AG04449 (cell line): ENCODE results near the gene GRAP.
"Not testable (repeated sequence)": the region's sequence is repeated elsewhere in the genome, so short reads cannot be mapped to it uniquely, and the experiment has no call there.

Source experiments
- CTCF ChIA-PET: fragments of 350-600 bp; formaldehyde crosslinking; extraction: SDS; loops from one replicate; lab custom pipeline; 2021; ENCODE audit warnings: antibody characterized with exemption; lab: Yijun Ruan, JAX
- POLR2A ChIA-PET: fragments of 400-600, 350-600 bp; formaldehyde crosslinking; extraction: SDS; loops from one replicate; lab custom pipeline; 2020; ENCODE audit warnings: antibody characterized with exemption, inconsistent platforms; lab: Yijun Ruan, JAX
- DNase-seq: peaks from one replicate; pipeline ENCODE4 v3.0.0-alpha.2; 2010; ENCODE audit warnings: low read depth, low spot score
- H3K4me3 ChIP-seq: 2 replicates; pipeline ENCODE4 v1.5.1; 2011; ENCODE audit warnings: low read depth, mild to moderate bottlenecking, control low read depth, low read length

GRAP gene

GRCh38 chr17:19046782-19047375 is at the start of gene GRAP:
Gene GRAP (minus strand): TSS chr17:19046957. CDS start chr17:19046926, 31 bp downstream.
- DNase-seq, POLR2A ChIA-PET, CTCF ChIA-PET, H3K4me3 ChIP-seq: not testable (repeated sequence)

DNA sequence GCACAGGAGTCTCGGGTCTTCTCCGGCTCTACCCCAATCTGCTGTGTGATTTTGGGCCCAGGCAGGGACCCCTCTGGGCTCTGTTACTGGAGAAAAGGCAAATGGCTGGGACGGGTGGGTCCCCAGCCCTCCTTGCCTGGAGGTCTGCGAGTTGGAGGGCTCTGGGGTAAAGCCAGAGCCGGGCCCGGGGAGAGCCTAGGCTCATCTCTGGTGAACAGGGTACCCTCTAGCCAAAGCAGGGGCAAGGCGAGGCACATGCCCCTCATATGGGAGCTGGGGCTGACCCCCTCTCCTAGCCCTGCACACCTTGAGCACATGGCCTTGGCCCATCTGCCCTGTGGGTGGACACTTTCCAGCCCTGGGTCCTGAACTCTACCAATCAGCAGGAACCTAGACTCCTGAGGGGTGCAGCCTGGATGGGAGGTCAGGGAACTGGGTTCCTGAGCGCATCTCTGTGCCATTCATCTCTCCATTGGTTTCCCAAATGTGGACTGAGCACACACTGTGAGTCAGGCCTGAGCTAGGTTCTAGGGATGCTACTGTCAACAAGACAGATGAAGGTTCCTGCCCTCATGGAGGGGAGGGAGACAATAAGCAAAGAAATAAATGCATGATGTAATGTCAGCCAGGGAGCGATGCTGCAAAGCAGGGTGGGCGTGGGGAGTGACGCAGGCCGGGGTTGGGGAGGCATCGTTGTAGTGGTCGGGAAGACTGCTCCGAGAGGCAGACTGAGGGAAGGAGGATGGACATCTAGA is 47.1 kb upstream of the GRAP start:
- H3K4me3 ChIP-seq = not testable (repeated sequence)

GRCh38 chr17:19092737-19093683 is 46.3 kb upstream of the GRAP start:
- POLR2A ChIA-PET, DNase-seq, H3K4me3 ChIP-seq, CTCF ChIA-PET: not testable (repeated sequence)

More for the DNA sequence above, 47.1 kb upstream of the GRAP start:
- DNase-seq, POLR2A ChIA-PET, CTCF ChIA-PET: not testable (repeated sequence)

GRCh38 chr17:19090058-19090772 is 43.5 kb upstream of the GRAP start:
- CTCF ChIA-PET, POLR2A ChIA-PET, H3K4me3 ChIP-seq, DNase-seq: not testable (repeated sequence)

GRCh38 chr17:19088804-19089685 is 42.3 kb upstream of the GRAP start:
- H3K4me3 ChIP-seq, POLR2A ChIA-PET, CTCF ChIA-PET, DNase-seq: not testable (repeated sequence)

GRCh38 chr17:19077386-19077785 is 30.6 kb upstream of the GRAP start:
- CTCF ChIA-PET, H3K4me3 ChIP-seq, DNase-seq, POLR2A ChIA-PET: not testable (repeated sequence)

GRCh38 chr17:19076398-19077192 is 29.8 kb upstream of the GRAP start:
- H3K4me3 ChIP-seq, DNase-seq, POLR2A ChIA-PET, CTCF ChIA-PET: not testable (repeated sequence)

GRCh38 chr17:19070318-19071168 is 23.8 kb upstream of the GRAP start:
- H3K4me3 ChIP-seq, CTCF ChIA-PET, POLR2A ChIA-PET, DNase-seq: not testable (repeated sequence)

- DNase-seq, CTCF ChIA-PET, H3K4me3 ChIP-seq, POLR2A ChIA-PET: not testable (repeated sequence)
These were observed 17.6 kb upstream of the GRAP start for GRCh38 chr17:19064378-19064777.

DNA sequence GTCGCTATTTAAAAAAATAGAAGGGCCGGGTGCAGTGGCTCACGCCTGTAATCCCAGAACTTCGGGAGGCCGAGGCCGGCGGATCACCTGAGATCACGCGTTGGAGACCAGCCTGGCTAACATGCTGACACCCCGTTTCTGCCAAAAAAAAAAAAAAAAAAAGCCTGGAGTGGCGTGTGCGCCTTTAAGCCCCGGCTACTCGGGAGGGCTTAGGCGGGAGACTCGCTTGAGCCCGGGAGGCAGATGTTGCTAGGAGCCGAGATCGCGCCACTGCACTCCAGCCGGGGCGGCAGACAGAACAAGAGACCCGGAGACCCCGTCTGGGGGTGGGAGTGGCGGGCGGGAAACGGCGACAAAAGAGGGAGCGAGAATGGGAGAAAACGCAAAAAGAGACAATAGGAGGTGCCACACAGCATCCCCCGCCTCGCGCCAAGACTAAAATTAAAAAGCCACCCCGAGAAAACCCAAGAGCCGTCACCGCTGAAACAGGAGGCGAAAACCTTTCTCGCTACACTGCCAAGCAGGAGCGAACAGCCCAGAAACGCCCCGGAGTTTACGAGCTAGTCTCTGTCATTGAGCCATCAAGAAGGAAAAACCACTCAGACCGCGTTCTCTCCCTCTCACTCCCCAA is 16.7 kb upstream of the GRAP start:
- CTCF ChIA-PET, POLR2A ChIA-PET, DNase-seq, H3K4me3 ChIP-seq: not testable (repeated sequence)

- DNase-seq, H3K4me3 ChIP-seq, CTCF ChIA-PET, POLR2A ChIA-PET: not testable (repeated sequence)
These were observed 16.1 kb upstream of the GRAP start for GRCh38 chr17:19062718-19063325.

GRCh38 chr17:19062009-19062717 is 15.4 kb upstream of the GRAP start:
- CTCF ChIA-PET, H3K4me3 ChIP-seq, DNase-seq, POLR2A ChIA-PET: not testable (repeated sequence)
